Pancreas (tissue), 10 donors: ENCODE results near the gene GP2. TPM values are rescaled to one million over a fixed set of nuclear protein-coding genes. Genes with fewer than 3 reads are reported as not detected.

Source experiments
- ATAC-seq, 4 donors: fragments of 200-7000 bp; cut with Tn5 transposase; one replicate each; pipeline versions ENCODE4 v1.8.0 to v1.9.1; 2020; ENCODE audit warnings: mild to moderate bottlenecking in 4 of 4, moderate library complexity in 4 of 4
- DNase-seq, 6 donors: peaks; one replicate each; pipeline ENCODE4 v3.0.0-alpha.2; 2020
- FAIRE-seq: peaks from 2 replicates; lab custom pipeline; 2012; peaks lifted over from hg19 to GRCh38; lab: Jason Lieb, UNC
- H3K27ac ChIP-seq, 4 donors: fragments of 200-600 bp; sonication (generic); 1 replicate in 3 of 4; 2 replicates in 1 of 4; pipeline versions ENCODE4 v1.5.0 to v1.8.0; 2020
- H3K27me3 ChIP-seq, 4 donors: fragments of 200-600 bp; one replicate each; pipeline ENCODE4 v1.8.0; 2021
- H3K36me3 ChIP-seq, 3 donors: fragments of 200-600 bp; sonication (generic) in 1 of 3; one replicate each; pipeline versions ENCODE4 v1.5.0 to v1.8.0; 2020 to 2021
- H3K4me1 ChIP-seq, 3 donors: fragments of 200-600 bp; one replicate each; pipeline ENCODE4 v1.8.0; 2021
- H3K4me3 ChIP-seq, 4 donors: fragments of 200-600 bp; sonication (generic) in 2 of 4; one replicate each; pipeline versions ENCODE4 v1.5.0 to v1.8.0; 2020 to 2021
- H3K9me3 ChIP-seq, 4 donors: fragments of 200-600 bp; one replicate each; pipeline ENCODE4 v1.8.0; 2021
- CTCF ChIP-seq, 4 donors: fragments of 200-600 bp; sonication (generic) in 3 of 4; IDR thresholded peaks; one replicate each; pipeline versions ENCODE4 v1.5.0 to v1.8.0; 2021; ENCODE audit warnings: antibody characterized with exemption in 4 of 4
- WGBS, 2 donors: extraction: QIAGEN DNeasy Blood & Tissue Kit; methylation state at CpG; one replicate each; pipeline ENCODE4 v1.1.7; 2013; 5-methylcytosine and 5-hydroxymethylcytosine counted together
- intact Hi-C, 3 donors: fragments of 100-400 bp; cut with DNase I; formaldehyde crosslinking; loops; one replicate each; pipeline versions ENCODE4 v1.11.1 to v1.14.2; 2022
- polyA plus RNA-seq, 2 donors: library from polyadenylated mRNA; stranded (reverse); fragments of 200-250 nt; gene quantifications; one replicate each; pipeline ENCODE4 v1.2.3, GENCODE V29; 2013
- total RNA-seq, 6 donors: library from RNA; stranded (reverse); fragmentation: NEBNext Ultra II Directional in 4 of 6; extraction: Animal tissue kit (Norgen Biotek cat#: 25700) in 4 of 6; gene quantifications; one replicate each; pipeline versions ENCODE4 v1.2.1 to v1.2.4, GENCODE V29; 2021 to 2023
- donor health status: healthy with polysubstance abuse.
- donor health status: DM: no; HTN: no; CAD: no; lungs with moderate emphysema.
- donor health status: DM: no; HTN: no; CAD: no.
- donor health status: control.
- donor health status: control.
- donor health status: Bipolar disorder and iron deficiency.
- donor health status: DM: yes; HTN: yes; CAD: no.
- donor health status: DM: no; HTN: no; CAD: no.
- donor health status: DM: no; HTN: no; CAD: no.
- donor health status: DM: yes; HTN: yes; CAD: no.

Gene GP2
- total and polyA plus RNA-seq, 8 donors: 7,130 to 38,505 (median 21,110) TPM

- no peaks in the 10 kb centered on the region for H3K9me3 ChIP-seq
- H3K27me3 ChIP-seq: no peaks in the 10 kb centered on the region
- ATAC-seq: no peak
- H3K4me1 ChIP-seq: no peaks in the 10 kb centered on the region
- DNase-seq: peak in 2 of 6 donors; percentile 26 to 60
- H3K4me3 ChIP-seq: no peak overlapping the region
- no peak for FAIRE-seq
- 63 to 72% methylated on average over 5 of the region's 5 CpGs for WGBS, 2 donors
- H3K27ac ChIP-seq: no peak overlapping the region
- no peak for TF ChIP-seq CTCF (IDR thresholded peaks at IDR 0.05)
- intact Hi-C loops: loop anchor here in 1 of 3 donors (5.0 kb wide), 1 partner anchor 395 kb away; no protein-coding TSS in a partner anchor
- no peaks in the 10 kb centered on the region for H3K36me3 ChIP-seq
Measured at GRCh38 chr16:20301840-20302239, 25.5 kb downstream of the GP2 start.

- FAIRE-seq: no peak
- WGBS, 2 donors: 7 to 12% methylated on average over 16 of the region's 16 CpGs
- H3K27ac ChIP-seq: no peak overlapping the region
Measured at GRCh38 chr16:20300312-20301097, 26.8 kb downstream of the GP2 start.

GRCh38 chr16:20298452-20298851, 28.9 kb downstream of the GP2 start:
- no peak for FAIRE-seq
- no peak overlapping the region for H3K27ac ChIP-seq
- H3K4me3 ChIP-seq: no peak overlapping the region
- no peaks in the 10 kb centered on the region for H3K36me3 ChIP-seq
- H3K9me3 ChIP-seq: no peaks in the 10 kb centered on the region
- WGBS, 2 donors: 47 to 53% methylated on average over 5 of the region's 5 CpGs
- no peak for ATAC-seq
- no peak for DNase-seq
- TF ChIP-seq CTCF (IDR thresholded peaks at IDR 0.05): no peak
- H3K27me3 ChIP-seq: no peaks in the 10 kb centered on the region
- no peaks in the 10 kb centered on the region for H3K4me1 ChIP-seq
- intact Hi-C loops: loop anchor here (5.0 to 10.0 kb wide), 3 partner anchors 314 to 396 kb away; no protein-coding TSS in a partner anchor

More at GRCh38 chr16:20300312-20301097, 26.8 kb downstream of the GP2 start:
- Histone ChIP-seq H3K36me3 (no peaks in the 10 kb centered on the region), H3K4me1 (no peaks in the 10 kb centered on the region), H3K9me3 (no peaks in the 10 kb centered on the region), H3K4me3 (no peak overlapping the region), H3K27me3 (no peaks in the 10 kb centered on the region)
- DNase-seq: peak; percentile 42 to 88 (median 73)
- TF ChIP-seq CTCF (IDR thresholded peaks at IDR 0.05): peak; percentile 30 to 68 (median 58)
- intact Hi-C loops: loop anchor here in 1 of 3 donors (5.0 kb wide), 1 partner anchor 393 kb away; no protein-coding TSS in a partner anchor
- ATAC-seq: peak; percentile 29 to 93 (median 67)

- no peak for FAIRE-seq
- WGBS, 2 donors: 35 to 41% methylated on average over 15 to 16 of the region's 16 CpGs
Measured at GRCh38 chr16:20291208-20292206, 35.8 kb downstream of the GP2 start.

More at GRCh38 chr16:20291208-20292206, 35.8 kb downstream of the GP2 start:
- DNase-seq (no peak), ATAC-seq (peak in 1 of 4 donors; percentile 17)
- TF ChIP-seq CTCF (IDR thresholded peaks at IDR 0.05): no peak
- Histone ChIP-seq H3K27ac (no peak overlapping the region), H3K4me1 (no peaks in the 10 kb centered on the region), H3K27me3 (no peaks in the 10 kb centered on the region), H3K4me3 (no peak overlapping the region), H3K36me3 (no peaks in the 10 kb centered on the region), H3K9me3 (no peaks in the 10 kb centered on the region)
- intact Hi-C loops: loop anchor here in 2 of 3 donors (10.0 kb wide), 2 partner anchors 307 to 387 kb away; no protein-coding TSS in a partner anchor
